Hematopoietic multipotent progenitor cell (in vitro differentiated cells): ENCODE measurements around the gene CEP192. TPM values are rescaled to one million over a fixed set of nuclear protein-coding genes. Genes with fewer than 3 reads are reported as not detected.

ENCODE experiments used
- DNase-seq, 3 donors: peaks; one replicate each; pipeline ENCODE4 v3.0.0-alpha.2; 2011 to 2015; ENCODE audit warnings: low read depth in 2 of 3, low spot score in 2 of 3
- total RNA-seq: library from RNA; depleted of rRNA; stranded (reverse); fragments of >200 nt; gene quantifications from one replicate; pipeline ENCODE4 v1.2.3, GENCODE V29; 2012

Gene CEP192
- total RNA-seq, 1 donor: 21.0 TPM

GRCh38 chr18:13136056-13136903 lies 145.1 kb downstream of the CEP192 start:
- peak; percentile 19 to 72 (median 67) for DNase-seq

- DNase-seq: peak in 2 of 3 donors; percentile 46 to 50
These were observed 145.9 kb downstream of the CEP192 start for GRCh38 chr18:13136904-13137669.

GRCh38 chr18:13137670-13138419 lies 146.7 kb downstream of the CEP192 start:
- peak; percentile 42 to 96 (median 87) for DNase-seq

GRCh38 chr18:13138420-13139139 lies 147.4 kb downstream of the CEP192 start:
- DNase-seq: no peak

GRCh38 chr18:13139885-13140450 lies 148.8 kb downstream of the CEP192 start:
- no peak for DNase-seq

GRCh38 chr18:13141209-13141608 lies 150.0 kb downstream of the CEP192 start:
- DNase-seq: no peak

- DNase-seq: no peak
These were observed 154.6 kb downstream of the CEP192 start for GRCh38 chr18:13145636-13146190.

GRCh38 chr18:13147130-13147529 lies 156.0 kb downstream of the CEP192 start:
- no peak for DNase-seq

- DNase-seq: no peak
These were observed 160.5 kb downstream of the CEP192 start for GRCh38 chr18:13151656-13152055.

- no peak for DNase-seq
These were observed 167.3 kb downstream of the CEP192 start for GRCh38 chr18:13158428-13158827.

- DNase-seq: peak; percentile 34 to 80 (median 56)
These were observed 168.4 kb downstream of the CEP192 start for GRCh38 chr18:13159579-13159978.

- no peak for DNase-seq
These were observed 170.2 kb downstream of the CEP192 start for GRCh38 chr18:13161276-13161899.

GRCh38 chr18:13163167-13163927 lies 172.2 kb downstream of the CEP192 start:
- DNase-seq: no peak

- DNase-seq: no peak
These were observed 173.2 kb downstream of the CEP192 start for GRCh38 chr18:13164406-13164805.

GRCh38 chr18:13165636-13166423 lies 174.7 kb downstream of the CEP192 start:
- DNase-seq: no peak

- no peak for DNase-seq
These were observed 182.5 kb downstream of the CEP192 start for GRCh38 chr18:13173578-13174145.
